NB4 (cell line): Measurements from ENCODE around the gene MMS19.

Experiments used
- CTCF ChIP-seq: IDR thresholded peaks from one replicate; pipeline ENCODE4 v1.5.1; 2012; ENCODE audit warnings: low read depth, low read length
- MAX ChIP-seq: IDR thresholded peaks from 2 replicates; pipeline ENCODE4 v1.6.1; 2011; ENCODE audit warnings: low read depth, low read length

GRCh38 chr10:97532935-97533671 lies 34.9 kb upstream of the MMS19 start:
- no peak for TF ChIP-seq MAX
- no peak for TF ChIP-seq CTCF
